ENCODE measurements around the gene RPLP1. TPM values are rescaled to one million over a fixed set of nuclear protein-coding genes. Genes with fewer than 3 reads are reported as not detected.

Gene RPLP1
- total RNA-seq, 1 experiment from 2014 or later, result 1,613 TPM

DNA sequence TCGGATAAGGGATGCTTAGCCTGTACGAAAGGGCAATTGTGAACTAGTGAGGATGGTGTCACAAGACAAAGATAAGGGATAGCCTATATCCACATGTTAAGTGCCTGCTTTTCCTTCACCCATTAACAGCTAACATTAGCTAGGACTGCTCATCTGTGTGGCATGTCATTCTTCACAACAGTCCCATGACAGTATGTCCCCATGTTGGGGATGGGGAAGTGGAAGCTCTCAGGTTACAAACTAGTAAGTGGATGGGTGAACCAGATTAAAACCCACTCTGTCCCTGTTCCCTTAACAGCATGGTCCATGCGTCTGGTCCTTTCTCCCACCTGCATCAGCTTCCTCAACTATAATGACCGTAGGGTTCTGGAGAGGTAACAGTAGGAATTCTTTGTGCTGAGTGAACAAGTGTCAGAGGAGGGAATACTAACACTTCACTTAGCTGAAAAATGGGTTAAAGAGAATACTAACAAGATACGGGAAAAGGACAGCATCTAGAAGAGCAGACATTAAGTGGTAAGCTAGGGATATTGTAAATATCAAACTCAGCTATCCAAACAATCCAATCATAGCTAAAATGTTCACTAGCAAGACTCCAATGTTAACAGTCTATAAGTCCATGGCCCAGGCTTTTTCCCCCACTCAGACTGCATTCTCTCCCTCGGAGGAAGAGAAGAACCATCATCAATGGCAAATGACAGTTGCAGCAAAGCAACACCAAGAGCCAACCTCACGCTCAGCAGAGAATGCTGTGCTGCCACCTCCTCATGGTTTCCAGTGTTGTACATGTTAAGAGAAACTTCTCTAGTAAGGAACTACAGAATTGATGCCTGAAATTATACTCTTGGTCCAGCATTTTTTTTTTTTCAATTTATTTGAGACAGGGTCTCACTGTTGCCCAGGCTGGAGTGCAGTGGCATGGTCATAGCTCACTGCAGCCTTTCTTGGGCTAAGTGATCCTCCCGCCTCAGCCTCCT is 5.0 kb downstream of the RPLP1 start:
- POLR2A ChIA-PET (ENCODE audit: low non-redundant PET), result interaction anchor here (0.6 kb wide), 4 partner anchors 19 to 1070 kb away, joined by 3 to 16 read pairs (median 3); no protein-coding TSS in a partner anchor
- no peak for TF ChIP-seq CTCF (conservative IDR thresholded peaks at IDR 0.05; ENCODE audit: low read depth, low read length)
- Histone ChIP-seq H3K27me3 (replicated peaks; ENCODE audit: insufficient read depth, low read depth, low read length, poor library complexity) (no peaks in the 10 kb centered on the region), H3K4me3 (ENCODE audit: low read depth, low read length, poor library complexity, severe bottlenecking) (no peak overlapping the region), H3K27ac (ENCODE audit: low read depth, low read length, poor library complexity, severe bottlenecking) (peak overlapping the region; percentile 45), H3K4me1 (ENCODE audit: insufficient read depth, low read length, poor library complexity, severe bottlenecking) (peaks cover 12% of the 10 kb centered on the region), H3K9me3 (ENCODE audit: low read depth, low read length, poor library complexity, severe bottlenecking) (no peaks in the 10 kb centered on the region), H3K36me3 (ENCODE audit: insufficient read depth, low read length, poor library complexity, severe bottlenecking) (peaks cover 47% of the 10 kb centered on the region)
- no TSS peak for BruUV-seq (replicated peaks)
- DNase-seq (ENCODE audit: low spot score), result no peak
- CTCF ChIA-PET, result no interaction called here
- intact Hi-C loops (cut with micrococcal nuclease; ENCODE audit: unreplicated experiment), result no loop called here

DNA sequence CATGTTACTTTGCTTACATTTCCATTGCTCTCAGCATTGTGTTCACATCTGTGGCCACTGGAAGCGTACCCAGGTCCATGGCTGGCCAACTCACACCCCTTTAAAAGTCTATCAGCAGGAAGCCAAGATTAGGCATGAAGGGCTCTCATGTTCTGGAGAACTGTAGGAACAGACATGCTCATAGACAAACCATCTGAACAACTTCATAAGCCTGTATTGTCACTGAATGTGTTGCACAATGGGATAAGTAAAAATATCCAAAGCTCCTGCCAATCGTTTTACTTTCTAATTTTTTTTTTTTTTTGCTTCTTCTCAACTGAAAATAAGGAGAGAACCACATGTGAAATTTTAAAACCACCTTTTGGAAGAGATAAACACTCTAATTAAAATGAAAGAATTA is 6.4 kb downstream of the RPLP1 start:
- Histone ChIP-seq H3K4me3 (ENCODE audit: low read depth, low read length, poor library complexity, severe bottlenecking) (no peak overlapping the region), H3K4me1 (ENCODE audit: insufficient read depth, low read length, poor library complexity, severe bottlenecking) (peaks cover 16% of the 10 kb centered on the region), H3K27me3 (replicated peaks; ENCODE audit: insufficient read depth, low read depth, low read length, poor library complexity) (no peaks in the 10 kb centered on the region), H3K9me3 (ENCODE audit: low read depth, low read length, poor library complexity, severe bottlenecking) (no peaks in the 10 kb centered on the region), H3K27ac (ENCODE audit: low read depth, low read length, poor library complexity, severe bottlenecking) (no peak overlapping the region), H3K36me3 (ENCODE audit: insufficient read depth, low read length, poor library complexity, severe bottlenecking) (peaks cover 38% of the 10 kb centered on the region)
- intact Hi-C loops (cut with micrococcal nuclease; ENCODE audit: unreplicated experiment), result no loop called here
- TF ChIP-seq CTCF (conservative IDR thresholded peaks at IDR 0.05; ENCODE audit: low read depth, low read length), result no peak
- TF ChIP-seq EZH2 (IDR thresholded peaks at IDR 0.05; ENCODE audit: borderline replicate concordance, low read depth, low read length, poor library complexity, severe bottlenecking), result no peak
- BruUV-seq (replicated peaks), result no TSS peak
- ChIA-PET POLR2A (ENCODE audit: low non-redundant PET) (interaction anchor here (0.6 kb wide), 1 partner anchor 391 kb away, joined by 3 read pairs; no protein-coding TSS in a partner anchor), CTCF (interaction anchor here (0.6 kb wide), 1 partner anchor 638 kb away, joined by 3 read pairs; no protein-coding TSS in a partner anchor)
- DNase-seq (ENCODE audit: low spot score), result no peak

- Histone ChIP-seq H3K4me3 (ENCODE audit: low read depth, low read length, poor library complexity, severe bottlenecking) (no peak overlapping the region), H3K27ac (ENCODE audit: low read depth, low read length, poor library complexity, severe bottlenecking) (no peak overlapping the region), H3K36me3 (ENCODE audit: insufficient read depth, low read length, poor library complexity, severe bottlenecking) (peaks cover 24% of the 10 kb centered on the region), H3K9me3 (ENCODE audit: low read depth, low read length, poor library complexity, severe bottlenecking) (no peaks in the 10 kb centered on the region), H3K27me3 (replicated peaks; ENCODE audit: insufficient read depth, low read depth, low read length, poor library complexity) (no peaks in the 10 kb centered on the region), H3K4me1 (ENCODE audit: insufficient read depth, low read length, poor library complexity, severe bottlenecking) (peaks cover 4% of the 10 kb centered on the region)
- BruUV-seq (replicated peaks), result no TSS peak
- no peak for DNase-seq (ENCODE audit: low spot score)
- TF ChIP-seq CTCF (conservative IDR thresholded peaks at IDR 0.05; ENCODE audit: low read depth, low read length) (no peak), EZH2 (IDR thresholded peaks at IDR 0.05; ENCODE audit: borderline replicate concordance, low read depth, low read length, poor library complexity, severe bottlenecking) (no peak)
- intact Hi-C loops (cut with micrococcal nuclease; ENCODE audit: unreplicated experiment), result no loop called here
- POLR2A ChIA-PET (ENCODE audit: low non-redundant PET), result no interaction called here
- CTCF ChIA-PET, result no interaction called here
Observed at GRCh38 chr15:69460481-69460880, 7.9 kb downstream of the RPLP1 start.
